Heart left ventricle (tissue), 16 donors: ENCODE data around the gene AAR2. TPM values are rescaled to one million over a fixed set of nuclear protein-coding genes. Genes with fewer than 3 reads are reported as not detected.

Experiments used
- ATAC-seq, 4 donors: fragments of 200-7000 bp; cut with Tn5 transposase; one replicate each; pipeline ENCODE4 v1.9.1; 2020 to 2022; ENCODE audit warnings: moderate library complexity in 4 of 4, mild to moderate bottlenecking in 3 of 4, moderate number of reproducible peaks in 1 of 4
- DNase-seq, 5 donors: peaks; one replicate each; pipeline ENCODE4 v3.0.0-alpha.2; 2020
- H3K27ac ChIP-seq, 12 donors: fragments of 200-600 bp; sonication (generic) in 4 of 12; one replicate each; pipeline versions ENCODE4 v1.5.0 to v1.8.0; 2016 to 2022; ENCODE audit warnings: mild to moderate bottlenecking in 2 of 12
- H3K27me3 ChIP-seq, 9 donors: fragments of 200-600 bp; sonication (generic) in 2 of 9; one replicate each; pipeline versions ENCODE4 v1.5.1 to v1.8.0; 2016 to 2022; ENCODE audit warnings: mild to moderate bottlenecking in 3 of 9
- H3K36me3 ChIP-seq, 9 donors: fragments of 200-600 bp; sonication (generic) in 2 of 9; one replicate each; pipeline versions ENCODE4 v1.5.0 to v1.8.0; 2018 to 2022; ENCODE audit warnings: mild to moderate bottlenecking in 2 of 9
- H3K4me1 ChIP-seq, 12 donors: fragments of 200-600 bp; sonication (generic) in 4 of 12; one replicate each; pipeline versions ENCODE4 v1.5.0 to v1.8.0; 2016 to 2022; ENCODE audit warnings: mild to moderate bottlenecking in 3 of 12
- H3K4me3 ChIP-seq, 12 donors: fragments of 200-600 bp; sonication (generic) in 4 of 12; one replicate each; pipeline versions ENCODE4 v1.5.0 to v1.8.0; 2017 to 2022; ENCODE audit warnings: mild to moderate bottlenecking in 9 of 12, moderate library complexity in 4 of 12
- H3K9me3 ChIP-seq, 12 donors: fragments of 200-600 bp; sonication (generic) in 4 of 12; one replicate each; pipeline versions ENCODE4 v1.5.0 to v1.8.0; 2016 to 2022; ENCODE audit warnings: mild to moderate bottlenecking in 1 of 12
- CTCF ChIP-seq, 12 donors: fragments of 200-600 bp; sonication (generic) in 4 of 12; IDR thresholded peaks; one replicate each; pipeline versions ENCODE4 v1.5.0 to v1.8.0; 2018 to 2022; ENCODE audit warnings: antibody characterized with exemption in 12 of 12, mild to moderate bottlenecking in 5 of 12
- POLR2A ChIP-seq, 2 donors: fragments of 450-650 bp; IDR thresholded peaks; one replicate each; pipeline ENCODE4 v1.6.1; 2017; ENCODE audit warnings: antibody characterized with exemption in 2 of 2, mild to moderate bottlenecking in 2 of 2, moderate library complexity in 2 of 2
- WGBS, 4 donors: extraction: QIAGEN DNeasy Blood & Tissue Kit in 2 of 4; methylation state at CpG; one replicate each; pipeline versions ENCODE4 v1.1.5 to v1.1.7; 2013 to 2018; 5-methylcytosine and 5-hydroxymethylcytosine counted together
- intact Hi-C, 10 donors: fragments of 100-400 bp; cut with DNase I; formaldehyde crosslinking; loops; one replicate each; pipeline versions ENCODE4 v1.11.1 to v1.14.2; 2022
- polyA plus RNA-seq, 2 donors: library from polyadenylated mRNA; stranded (reverse); fragments of 200-250 nt; gene quantifications; one replicate each; pipeline ENCODE4 v1.2.3, GENCODE V29; 2013
- total RNA-seq, 9 donors: library from RNA; depleted of rRNA in 2 of 9; stranded (reverse); fragments of >200 nt in 2 of 9; fragmentation: NEBNext Ultra II Directional in 3 of 9; extraction: Animal tissue kit (Norgen Biotek cat#: 25700) in 3 of 9; gene quantifications; one replicate each; pipeline versions ENCODE4 v1.1.0 to v1.2.4, GENCODE V29; 2016 to 2023
- donor health status: ischemic (EF 13 %, LVEDD 7.1; RV severe dilation, severe dysfunction).
- donor health status: healthy with polysubstance abuse.
- donor health status: DM: no; HTN: yes; CAD: no.
- donor health status: DM: no; HTN: no; CAD: no.
- donor health status: ischemic (EF 25% LVEDD 6.9; RV normal size, moderate dysfunction).
- donor health status: ischemic (EF 25% LVEDD 5.7; RV mildly dilated, moderate dysfunction).
- donor health status: healthy.
- donor health status: DM: yes; HTN: yes; CAD: no.
- donor health status: ischemic (EF 35%, LVEDD 5.7; RV mildly dilated, moderate dysfunction).
- donor health status: nonischemic (EF 11% LVEDD 7.7; RV severe dilation, severe dysfunction).
- donor health status: DM: yes; HTN: yes; CAD: no.
- donor health status: PGD.
- donor health status: ischemic (EF 29% LVEDD 5.4; RV normal size, mild dysfunction).
- donor health status: nonischemic (EF 23%, LVEDD 6.1; RV moderate dilation, normal function).

Gene AAR2
- total and polyA plus RNA-seq, 11 donors = 7.8 to 26.9 (median 16.8) TPM

- Histone ChIP-seq H3K4me1 (no peaks in the 10 kb centered on the region), H3K9me3 (peaks cover 0 to 9% (median 0%) of the 10 kb centered on the region in 12 donors), H3K27ac (no peak overlapping the region), H3K27me3 (peaks cover 0 to 15% (median 0%) of the 10 kb centered on the region in 9 donors), H3K36me3 (no peaks in the 10 kb centered on the region), H3K4me3 (no peak overlapping the region)
- intact Hi-C loops = no loop called here
- ATAC-seq (no peak), DNase-seq (no peak)
- 68 to 75% (median 72%) methylated on average over 11 of the region's 11 CpGs for WGBS, 4 donors
- no peak for TF ChIP-seq POLR2A (IDR thresholded peaks at IDR 0.05)
Observed at GRCh38 chr20:36285746-36286447, 49.6 kb downstream of the AAR2 start.

GRCh38 chr20:36297656-36298055 is 61.4 kb downstream of the AAR2 start:
- DNase-seq (no peak), ATAC-seq (no peak)
- Histone ChIP-seq H3K9me3 (no peaks in the 10 kb centered on the region), H3K27ac (no peak overlapping the region), H3K4me1 (no peaks in the 10 kb centered on the region), H3K4me3 (no peak overlapping the region), H3K36me3 (no peaks in the 10 kb centered on the region), H3K27me3 (peaks cover 0 to 75% (median 31%) of the 10 kb centered on the region in 9 donors)
- TF ChIP-seq POLR2A (IDR thresholded peaks at IDR 0.05) = no peak
- no peak for TF ChIP-seq CTCF (IDR thresholded peaks at IDR 0.05)
- WGBS, 4 donors = 47 to 59% (median 55%) methylated on average over 5 of the region's 5 CpGs
- intact Hi-C loops = no loop called here

- no peak for TF ChIP-seq CTCF (IDR thresholded peaks at IDR 0.05)
- TF ChIP-seq POLR2A (IDR thresholded peaks at IDR 0.05) = no peak
- Histone ChIP-seq H3K4me1 (no peaks in the 10 kb centered on the region), H3K27ac (no peak overlapping the region), H3K4me3 (no peak overlapping the region), H3K9me3 (no peaks in the 10 kb centered on the region), H3K27me3 (peaks cover 0 to 79% (median 35%) of the 10 kb centered on the region in 9 donors), H3K36me3 (no peaks in the 10 kb centered on the region)
- DNase-seq (no peak), ATAC-seq (no peak)
- intact Hi-C loops = no loop called here
- 71 to 81% (median 78%) methylated on average over 3 of the region's 3 CpGs for WGBS, 4 donors
Observed at GRCh38 chr20:36298061-36298460, 61.8 kb downstream of the AAR2 start.

GRCh38 chr20:36298795-36299339 is 62.6 kb downstream of the AAR2 start:
- Histone ChIP-seq H3K27me3 (peaks cover 0 to 85% (median 31%) of the 10 kb centered on the region in 9 donors), H3K4me1 (no peaks in the 10 kb centered on the region), H3K36me3 (no peaks in the 10 kb centered on the region), H3K9me3 (no peaks in the 10 kb centered on the region), H3K4me3 (no peak overlapping the region), H3K27ac (no peak overlapping the region)
- WGBS, 4 donors = 78 to 81% (median 80%) methylated on average over 11 of the region's 11 CpGs
- no peak for ATAC-seq
- intact Hi-C loops = no loop called here
- TF ChIP-seq CTCF (IDR thresholded peaks at IDR 0.05) = no peak
- TF ChIP-seq POLR2A (IDR thresholded peaks at IDR 0.05) = no peak
- DNase-seq = no peak
